Left renal pelvis (tissue), 4 donors: Measurements from ENCODE around the gene PKLR. TPM values are rescaled to one million over a fixed set of nuclear protein-coding genes. Genes with fewer than 3 reads are reported as not detected.
A peak's percentile ranks its signal among the peaks of the same experiment; 100 is the strongest.
"Not testable (repeated sequence)": the region's sequence is repeated elsewhere in the genome, so short reads cannot be mapped to it uniquely, and the experiment has no call there.

ENCODE experiments used
- DNase-seq, 4 donors: peaks; one replicate each; pipeline ENCODE4 v3.0.0-alpha.2; 2013; ENCODE audit warnings: low read depth in 4 of 4, low spot score in 3 of 4
- polyA plus RNA-seq, 4 donors: library from polyadenylated mRNA; unstranded; fragments of 120-200 nt; gene quantifications; one replicate each; pipeline ENCODE4 v1.2.1, GENCODE V29; 2013; ENCODE audit not compliant: insufficient read length in 4 of 4

PKLR gene
- polyA plus RNA-seq, 4 donors: 0.53 to 8.7 (median 5.7) TPM

DNA sequence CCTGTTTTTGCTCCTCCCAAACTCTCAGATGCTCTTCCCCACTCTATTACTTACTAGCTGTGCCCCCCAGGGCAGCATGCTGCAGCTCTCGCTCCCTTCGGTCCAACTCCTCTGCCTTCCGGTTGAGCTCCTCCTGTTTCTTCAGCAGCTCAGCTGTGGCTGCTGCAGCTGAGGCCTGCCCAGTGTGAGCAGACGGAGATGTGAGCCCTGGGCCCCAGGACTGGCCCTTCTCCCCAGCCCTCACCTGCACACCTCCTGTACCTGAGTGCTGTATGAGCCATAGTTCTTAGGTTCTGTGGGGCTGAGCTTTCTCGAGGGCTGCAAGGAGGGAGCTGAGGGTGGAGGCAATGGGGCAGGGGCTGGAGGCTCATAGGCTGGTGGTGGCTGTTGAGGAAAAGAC is 41.0 kb downstream of the PKLR start:
- DNase-seq: no peak

- no peak for DNase-seq
These were observed 45.0 kb downstream of the PKLR start for GRCh38 chr1:155256058-155256852.

- peak in 2 of 4 donors; percentile 69 to 78 for DNase-seq
These were observed 45.8 kb downstream of the PKLR start, which contains the start of gene ENTREP3 for GRCh38 chr1:155255243-155256007. Gene ENTREP3 (minus strand): TSS chr1:155255483. CDS start chr1:155254877, 606 bp downstream.

- DNase-seq: no peak
These were observed 46.5 kb downstream of the PKLR start for GRCh38 chr1:155254714-155255242.

- no peak for DNase-seq
These were observed 47.0 kb downstream of the PKLR start for GRCh38 chr1:155254228-155254713.

GRCh38 chr1:155253797-155254196 is 47.4 kb downstream of the PKLR start:
- DNase-seq: no peak

DNA sequence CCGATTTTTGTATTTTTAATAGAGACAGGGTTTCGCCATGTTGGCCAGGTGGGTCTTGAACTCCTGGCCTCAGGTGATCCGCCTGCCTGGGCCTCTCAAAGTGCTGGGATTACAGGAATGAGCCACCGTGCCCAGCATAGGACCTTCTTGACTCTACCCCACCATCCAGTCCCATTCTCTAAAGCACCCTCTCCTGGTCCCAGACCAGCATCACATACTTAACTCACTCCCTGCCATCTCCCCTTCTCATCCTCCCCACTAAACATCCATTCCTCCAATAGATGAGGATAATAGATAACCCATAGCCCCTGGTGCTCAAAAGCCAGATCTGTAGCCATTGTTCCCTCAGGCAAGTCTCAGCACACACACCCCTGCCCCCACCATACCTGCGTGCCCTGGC is 48.0 kb downstream of the PKLR start:
- DNase-seq: no peak

- DNase-seq: no peak
These were observed 49.7 kb downstream of the PKLR start for GRCh38 chr1:155251566-155251965.

DNA sequence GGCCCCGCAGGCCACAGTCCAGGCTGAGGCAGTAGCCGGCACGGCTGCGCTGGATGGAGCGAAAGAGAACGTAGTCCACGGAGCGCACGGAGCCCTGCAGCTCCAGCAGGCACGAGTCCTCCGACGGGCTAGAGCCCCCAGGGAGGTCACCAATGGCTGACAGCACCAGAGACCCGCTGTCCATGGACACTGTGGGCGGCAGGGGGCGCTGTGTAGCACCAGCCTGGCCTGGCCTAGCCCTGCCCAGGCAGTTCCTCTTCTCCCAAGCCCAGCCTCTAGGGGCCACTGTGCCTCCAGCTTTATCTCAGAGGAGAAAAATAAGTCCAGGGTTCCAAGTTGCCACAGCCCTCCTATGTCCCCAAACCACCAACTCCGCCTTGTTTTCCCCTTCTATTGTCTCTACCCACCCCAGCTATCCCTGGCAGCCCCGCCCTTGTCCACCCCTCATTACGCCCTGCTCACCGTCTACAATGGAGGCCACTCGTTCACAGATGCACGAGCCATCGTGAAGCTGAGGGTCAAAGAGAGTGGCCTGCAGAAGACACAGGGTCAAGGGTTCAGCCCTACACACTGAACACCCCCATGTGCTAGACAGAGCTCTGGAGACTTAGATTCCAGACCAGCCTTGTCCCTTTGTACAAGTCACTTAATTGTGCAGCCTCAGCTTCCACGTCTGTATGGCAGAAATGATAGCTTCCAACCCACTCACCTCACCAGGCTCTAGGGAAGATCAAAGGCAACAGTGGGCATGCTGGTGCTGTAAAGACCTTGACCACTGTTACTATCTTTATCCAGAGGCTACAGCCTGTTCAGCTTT is 50.4 kb downstream of the PKLR start:
- DNase-seq: peak in 3 of 4 donors; percentile 72 to 86 (median 85)

DNA sequence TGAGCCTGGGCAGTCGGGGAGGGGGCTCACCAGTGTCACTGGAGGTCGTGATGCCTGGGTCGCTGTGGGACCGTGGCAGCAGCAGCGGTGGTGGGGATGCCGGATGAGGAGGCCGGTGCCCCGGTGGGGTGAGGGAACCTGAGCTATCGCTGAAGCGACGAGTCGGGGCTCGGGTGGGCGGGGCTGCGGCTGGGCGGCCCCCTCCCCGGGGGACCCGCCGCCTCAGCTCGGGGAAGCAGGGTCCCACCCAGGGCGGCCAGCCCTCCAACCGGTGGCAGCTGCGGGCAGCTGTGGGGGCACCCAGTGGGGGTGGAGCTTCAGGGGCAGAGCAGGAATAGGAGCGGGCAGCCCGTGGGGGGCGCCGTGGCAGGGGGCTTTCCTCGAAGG is 51.0 kb downstream of the PKLR start:
- no peak for DNase-seq

- no peak for DNase-seq
These were observed 53.3 kb downstream of the PKLR start for GRCh38 chr1:155247667-155248553.

DNA sequence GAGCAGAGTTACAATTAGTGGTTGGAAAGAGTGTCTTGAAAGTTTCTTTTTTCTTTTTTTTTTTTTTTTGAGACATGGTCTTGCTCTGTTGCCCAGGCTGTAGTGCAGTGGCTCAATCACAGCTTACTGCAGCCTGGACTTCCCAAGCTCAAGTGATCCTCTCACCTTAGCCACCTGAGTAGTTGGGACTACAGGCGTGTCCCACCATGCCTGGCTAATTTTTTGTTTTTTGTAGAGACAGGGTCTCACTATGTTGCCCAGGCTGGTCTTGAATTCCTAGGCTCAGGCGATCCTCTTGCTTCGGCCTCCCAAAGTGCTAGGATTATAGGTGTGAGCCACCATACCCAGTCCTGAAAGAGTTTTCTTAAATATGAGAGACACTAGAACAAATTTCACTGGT is 54.4 kb downstream of the PKLR start:
- DNase-seq: not testable (repeated sequence)

- DNase-seq: no peak
These were observed 56.1 kb downstream of the PKLR start for GRCh38 chr1:155245163-155245524.

- DNase-seq: peak; percentile 92 to 99 (median 98)
These were observed 56.7 kb downstream of the PKLR start for GRCh38 chr1:155244368-155245162.

- DNase-seq: no peak
These were observed 58.4 kb downstream of the PKLR start for GRCh38 chr1:155242805-155243358.

GRCh38 chr1:155241841-155242264 is 59.4 kb downstream of the PKLR start:
- no peak for DNase-seq

DNA sequence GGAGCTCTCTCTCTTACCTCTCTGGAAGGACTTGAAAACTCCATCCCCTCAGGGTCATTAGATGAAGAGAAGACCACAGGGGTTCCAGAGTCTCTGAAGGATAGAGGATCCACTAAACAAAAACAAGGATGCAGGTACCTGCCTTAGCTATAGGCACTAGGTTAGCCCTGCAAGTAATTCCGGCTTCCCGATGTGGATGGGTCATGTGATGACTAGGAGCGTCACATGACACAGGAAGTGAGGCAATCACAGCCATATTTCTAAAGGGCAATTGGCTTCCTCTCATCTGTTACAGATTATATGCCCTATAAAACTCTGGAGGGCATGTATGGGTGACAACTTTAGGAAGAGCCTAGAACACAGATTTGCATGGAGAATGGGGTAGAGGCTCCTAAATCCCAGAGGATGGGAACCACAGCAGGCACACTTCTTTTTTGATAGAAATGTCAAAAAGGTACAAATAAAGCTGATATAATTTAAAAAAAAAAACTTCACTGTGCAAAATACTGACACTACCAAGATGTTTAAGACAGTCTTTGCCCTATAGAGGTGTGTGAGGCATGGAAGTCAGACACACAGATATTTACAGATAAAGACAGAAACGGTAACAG is 60.1 kb downstream of the PKLR start:
- peak in 1 of 4 donors; percentile 63 for DNase-seq
